Suppressor macrophage treated with lipopolysaccharide for 4 hours (primary cell): ENCODE data around the gene TRIM9.
"Not testable (repeated sequence)": the region's sequence is repeated elsewhere in the genome, so short reads cannot be mapped to it uniquely, and the experiment has no call there.

Source experiments
- DNase-seq: peaks from one replicate; pipeline ENCODE4 v3.0.0-alpha.2; 2020

TRIM9 gene

GRCh38 chr14:50999726-51000125 lies 95.2 kb downstream of the TRIM9 start:
- no peak for DNase-seq

GRCh38 chr14:50998612-50999011 lies 96.3 kb downstream of the TRIM9 start:
- DNase-seq = no peak

GRCh38 chr14:50997712-50998111 lies 97.2 kb downstream of the TRIM9 start:
- DNase-seq = no peak

GRCh38 chr14:50994158-50994557 lies 100.7 kb downstream of the TRIM9 start:
- not testable (repeated sequence) for DNase-seq

GRCh38 chr14:50985859-50986331 lies 109.0 kb downstream of the TRIM9 start:
- no peak for DNase-seq

GRCh38 chr14:50985124-50985858 lies 109.6 kb downstream of the TRIM9 start:
- DNase-seq = no peak

GRCh38 chr14:50984036-50984710 lies 110.7 kb downstream of the TRIM9 start:
- DNase-seq = no peak

- DNase-seq = no peak
Observed at GRCh38 chr14:50979941-50980850, 114.7 kb downstream of the TRIM9 start.

- no peak for DNase-seq
Observed at GRCh38 chr14:50978888-50979287, 116.0 kb downstream of the TRIM9 start.

GRCh38 chr14:50978529-50978871 lies 116.4 kb downstream of the TRIM9 start:
- no peak for DNase-seq

- DNase-seq = peak; percentile 32
Observed at GRCh38 chr14:50977863-50978528, 116.9 kb downstream of the TRIM9 start.

GRCh38 chr14:50974118-50974517 lies 120.8 kb downstream of the TRIM9 start:
- no peak for DNase-seq

GRCh38 chr14:50972734-50973133 lies 122.2 kb downstream of the TRIM9 start:
- no peak for DNase-seq

GRCh38 chr14:50970886-50971781 lies 123.8 kb downstream of the TRIM9 start:
- DNase-seq = no peak

- DNase-seq = peak; percentile 80
Observed at GRCh38 chr14:50967790-50968189, 127.1 kb downstream of the TRIM9 start.

- no peak for DNase-seq
Observed at GRCh38 chr14:50967103-50967502, 127.8 kb downstream of the TRIM9 start.

GRCh38 chr14:50964683-50965390 lies 130.1 kb downstream of the TRIM9 start:
- DNase-seq = no peak

GRCh38 chr14:50963919-50964318 lies 131.0 kb downstream of the TRIM9 start:
- DNase-seq = no peak

- DNase-seq = no peak
Observed at GRCh38 chr14:50961605-50962221, 133.2 kb downstream of the TRIM9 start.

- DNase-seq = peak; percentile 61
Observed at GRCh38 chr14:50957296-50957695, 137.6 kb downstream of the TRIM9 start.

- not testable (repeated sequence) for DNase-seq
Observed at GRCh38 chr14:50956421-50956820, 138.5 kb downstream of the TRIM9 start.
